ENCODE data around the gene BORCS5. TPM values are rescaled to one million over a fixed set of nuclear protein-coding genes. Genes with fewer than 3 reads are reported as not detected.

Gene BORCS5
- total RNA-seq, 1 donor from 2014 or later, result 17.4 TPM

- no peaks in the 10 kb centered on the region for H3K36me3 ChIP-seq
- intact Hi-C loops (cut with DNase I), result no loop called here
- no peaks in the 10 kb centered on the region for H3K27me3 ChIP-seq
- H3K4me3 ChIP-seq, result no peak overlapping the region
- peaks cover 12% of the 10 kb centered on the region for H3K4me1 ChIP-seq
- DNase-seq (ENCODE audit: extremely low spot score in 2 of 2), result no peak
- TF ChIP-seq POLR2AphosphoS5 (IDR thresholded peaks at IDR 0.05; ENCODE audit: insufficient read depth in 1 of 2, low read depth in 1 of 2) (no peak), CTCF (IDR thresholded peaks at IDR 0.05) (no peak), POLR2A (IDR thresholded peaks at IDR 0.05) (no peak)
- H3K27ac ChIP-seq, result no peak overlapping the region
- no peaks in the 10 kb centered on the region for H3K9me3 ChIP-seq
Observed at GRCh38 chr12:12450043-12450471, 93.2 kb downstream of the BORCS5 start.

- TF ChIP-seq POLR2AphosphoS5 (IDR thresholded peaks at IDR 0.05; ENCODE audit: insufficient read depth in 1 of 2, low read depth in 1 of 2), result no peak
- TF ChIP-seq CTCF (IDR thresholded peaks at IDR 0.05), result no peak
- no peak for TF ChIP-seq POLR2A (IDR thresholded peaks at IDR 0.05)
- Histone ChIP-seq H3K27me3 (no peaks in the 10 kb centered on the region), H3K27ac (no peak overlapping the region), H3K9me3 (no peaks in the 10 kb centered on the region), H3K36me3 (no peaks in the 10 kb centered on the region), H3K4me1 (peaks cover 12% of the 10 kb centered on the region), H3K4me3 (no peak overlapping the region)
- no peak for DNase-seq (ENCODE audit: extremely low spot score in 2 of 2)
- intact Hi-C loops (cut with DNase I), result no loop called here
Observed at GRCh38 chr12:12451098-12451497, 94.2 kb downstream of the BORCS5 start.

GRCh38 chr12:12452326-12452902 lies 95.5 kb downstream of the BORCS5 start:
- intact Hi-C loops (cut with DNase I), result no loop called here
- Histone ChIP-seq H3K4me3 (no peak overlapping the region), H3K4me1 (peaks cover 12% of the 10 kb centered on the region), H3K27ac (no peak overlapping the region), H3K27me3 (no peaks in the 10 kb centered on the region), H3K36me3 (no peaks in the 10 kb centered on the region), H3K9me3 (no peaks in the 10 kb centered on the region)
- DNase-seq (ENCODE audit: extremely low spot score in 2 of 2), result peak in 1 of 2 donors; percentile 34
- TF ChIP-seq POLR2AphosphoS5 (IDR thresholded peaks at IDR 0.05; ENCODE audit: insufficient read depth in 1 of 2, low read depth in 1 of 2) (no peak), POLR2A (IDR thresholded peaks at IDR 0.05) (no peak), CTCF (IDR thresholded peaks at IDR 0.05) (no peak)

- intact Hi-C loops (cut with DNase I), result no loop called here
- Histone ChIP-seq H3K36me3 (no peaks in the 10 kb centered on the region), H3K4me1 (peaks cover 12% of the 10 kb centered on the region), H3K9me3 (no peaks in the 10 kb centered on the region), H3K4me3 (no peak overlapping the region), H3K27me3 (no peaks in the 10 kb centered on the region), H3K27ac (no peak overlapping the region)
- DNase-seq (ENCODE audit: extremely low spot score in 2 of 2), result no peak
- TF ChIP-seq POLR2AphosphoS5 (IDR thresholded peaks at IDR 0.05; ENCODE audit: insufficient read depth in 1 of 2, low read depth in 1 of 2), result no peak
- TF ChIP-seq POLR2A (IDR thresholded peaks at IDR 0.05), result no peak
Observed at GRCh38 chr12:12453635-12454034, 96.8 kb downstream of the BORCS5 start.

- Histone ChIP-seq H3K9me3 (no peaks in the 10 kb centered on the region), H3K27ac (no peak overlapping the region), H3K27me3 (no peaks in the 10 kb centered on the region), H3K4me3 (no peak overlapping the region), H3K4me1 (peaks cover 8% of the 10 kb centered on the region), H3K36me3 (no peaks in the 10 kb centered on the region)
- DNase-seq (ENCODE audit: extremely low spot score in 2 of 2), result no peak
- no peak for TF ChIP-seq CTCF (IDR thresholded peaks at IDR 0.05)
- no peak for TF ChIP-seq POLR2A (IDR thresholded peaks at IDR 0.05)
- TF ChIP-seq POLR2AphosphoS5 (IDR thresholded peaks at IDR 0.05; ENCODE audit: insufficient read depth in 1 of 2, low read depth in 1 of 2), result no peak
- intact Hi-C loops (cut with DNase I), result no loop called here
Observed at GRCh38 chr12:12454315-12454714, 97.4 kb downstream of the BORCS5 start.
